Activated gamma-delta T cell treated with anti-CD3 and anti-CD28 coated beads, Interleukin-2, amount 50 U/mL, for 16 hours (primary cell): ENCODE results near the gene TMPRSS4.

ENCODE experiments used
- DNase-seq: peaks from one replicate; pipeline ENCODE4 v3.0.0-alpha.2; 2020; ENCODE audit warnings: low read depth

The TMPRSS4 gene

GRCh38 chr11:118135051-118135795, 58.3 kb downstream of the TMPRSS4 start:
- no peak for DNase-seq

- DNase-seq: no peak
These were observed 58.9 kb downstream of the TMPRSS4 start for GRCh38 chr11:118135796-118136165.

- no peak for DNase-seq
These were observed 59.5 kb downstream of the TMPRSS4 start for GRCh38 chr11:118136341-118136740.

- DNase-seq: no peak
These were observed 59.9 kb downstream of the TMPRSS4 start for GRCh38 chr11:118136801-118137200.

- DNase-seq: no peak
These were observed 62.1 kb downstream of the TMPRSS4 start for GRCh38 chr11:118138839-118139420.

- no peak for DNase-seq
These were observed 62.7 kb downstream of the TMPRSS4 start for GRCh38 chr11:118139578-118139977.

- no peak for DNase-seq
These were observed 65.2 kb downstream of the TMPRSS4 start for GRCh38 chr11:118142081-118142480.

- DNase-seq: no peak
These were observed 65.9 kb downstream of the TMPRSS4 start for GRCh38 chr11:118142809-118143208.

GRCh38 chr11:118143661-118144185, 66.8 kb downstream of the TMPRSS4 start:
- no peak for DNase-seq

- DNase-seq: no peak
These were observed 67.7 kb downstream of the TMPRSS4 start for GRCh38 chr11:118144301-118145268.

- peak; percentile 77 for DNase-seq
These were observed 68.7 kb downstream of the TMPRSS4 start for GRCh38 chr11:118145285-118146227.

GRCh38 chr11:118146554-118146953, 69.7 kb downstream of the TMPRSS4 start:
- DNase-seq: no peak

- no peak for DNase-seq
These were observed 70.6 kb downstream of the TMPRSS4 start for GRCh38 chr11:118147502-118147901.

GRCh38 chr11:118148240-118148639, 71.4 kb downstream of the TMPRSS4 start:
- DNase-seq: no peak

- no peak for DNase-seq
These were observed 72.0 kb downstream of the TMPRSS4 start for GRCh38 chr11:118148856-118149255.

- no peak for DNase-seq
These were observed 72.6 kb downstream of the TMPRSS4 start for GRCh38 chr11:118149493-118149892.

GRCh38 chr11:118151431-118151830, 74.6 kb downstream of the TMPRSS4 start:
- DNase-seq: no peak

GRCh38 chr11:118152020-118152551, 75.2 kb downstream of the TMPRSS4 start:
- DNase-seq: no peak

- DNase-seq: no peak
These were observed 75.9 kb downstream of the TMPRSS4 start, which contains the start of gene SCN4B for GRCh38 chr11:118152552-118153471. Gene SCN4B, minus strand, starts transcription at chr11:118152823. Its CDS starts 150 bp downstream, at chr11:118152673.

- DNase-seq: no peak
These were observed 76.6 kb downstream of the TMPRSS4 start for GRCh38 chr11:118153516-118153915.
